NCI-H1092 treated with DMSO at 0.1 percent for 48 hours (cell line): Measurements from ENCODE around the gene ARMC5.
A peak's percentile ranks its signal among the peaks of the same experiment; 100 is the strongest.
"Not testable (repeated sequence)": the region's sequence is repeated elsewhere in the genome, so short reads cannot be mapped to it uniquely, and the experiment has no call there.

Source experiments
- DNase-seq: peaks from one replicate; lab custom pipeline; 2025; lab: John Stamatoyannopoulos, UW

The ARMC5 gene

GRCh38 chr16:31458844-31459686 is at the start of gene ARMC5:
Gene ARMC5, plus strand, starts transcription at chr16:31459501. Its CDS starts 24 bp downstream, at chr16:31459525.
- peak; percentile 97 for DNase-seq

- DNase-seq = no peak
Observed at GRCh38 chr16:31410082-31410481, 49.2 kb upstream of the ARMC5 start.

GRCh38 chr16:31411024-31411844 is 48.1 kb upstream of the ARMC5 start:
- no peak for DNase-seq

- no peak for DNase-seq
Observed at GRCh38 chr16:31412750-31413149, 46.6 kb upstream of the ARMC5 start.

GRCh38 chr16:31413381-31413780 is 45.9 kb upstream of the ARMC5 start:
- DNase-seq = no peak

GRCh38 chr16:31413943-31414342 is 45.4 kb upstream of the ARMC5 start:
- no peak for DNase-seq

GRCh38 chr16:31414706-31415105 is 44.6 kb upstream of the ARMC5 start:
- DNase-seq = no peak

GRCh38 chr16:31416371-31416770 is 42.9 kb upstream of the ARMC5 start:
- no peak for DNase-seq

- not testable (repeated sequence) for DNase-seq
Observed at GRCh38 chr16:31417036-31417435, 42.3 kb upstream of the ARMC5 start.

- no peak for DNase-seq
Observed at GRCh38 chr16:31417916-31418315, 41.4 kb upstream of the ARMC5 start.

GRCh38 chr16:31420037-31420436 is 39.3 kb upstream of the ARMC5 start:
- DNase-seq = no peak

GRCh38 chr16:31421587-31421986 is 37.7 kb upstream of the ARMC5 start:
- DNase-seq = no peak

- DNase-seq = no peak
Observed at GRCh38 chr16:31423241-31423640, 36.1 kb upstream of the ARMC5 start.

- no peak for DNase-seq
Observed at GRCh38 chr16:31423801-31424200, 35.5 kb upstream of the ARMC5 start.

- no peak for DNase-seq
Observed at GRCh38 chr16:31427441-31428278, 31.6 kb upstream of the ARMC5 start.

GRCh38 chr16:31428279-31428597 is 31.1 kb upstream of the ARMC5 start, which contains the start of gene COX6A2:
Gene COX6A2, minus strand, starts transcription at chr16:31428360. Its CDS starts 35 bp downstream, at chr16:31428325.
- DNase-seq = no peak

GRCh38 chr16:31428638-31429247 is 30.6 kb upstream of the ARMC5 start:
- no peak for DNase-seq

- no peak for DNase-seq
Observed at GRCh38 chr16:31429314-31429713, 30.0 kb upstream of the ARMC5 start.

- no peak for DNase-seq
Observed at GRCh38 chr16:31429796-31430195, 29.5 kb upstream of the ARMC5 start.

GRCh38 chr16:31430380-31431052 is 28.8 kb upstream of the ARMC5 start:
- DNase-seq = no peak
